HG02610 (cell line): Measurements from ENCODE around the gene CFP.

ENCODE experiments used
- ATAC-seq: cut with Tn5 transposase; IDR thresholded peaks from one replicate; pipeline ENCODE4 v1.9.1; 2021; ENCODE audit warnings: mild to moderate bottlenecking, moderate library complexity; ENCODE audit not compliant: unreplicated experiment

The CFP gene

DNA sequence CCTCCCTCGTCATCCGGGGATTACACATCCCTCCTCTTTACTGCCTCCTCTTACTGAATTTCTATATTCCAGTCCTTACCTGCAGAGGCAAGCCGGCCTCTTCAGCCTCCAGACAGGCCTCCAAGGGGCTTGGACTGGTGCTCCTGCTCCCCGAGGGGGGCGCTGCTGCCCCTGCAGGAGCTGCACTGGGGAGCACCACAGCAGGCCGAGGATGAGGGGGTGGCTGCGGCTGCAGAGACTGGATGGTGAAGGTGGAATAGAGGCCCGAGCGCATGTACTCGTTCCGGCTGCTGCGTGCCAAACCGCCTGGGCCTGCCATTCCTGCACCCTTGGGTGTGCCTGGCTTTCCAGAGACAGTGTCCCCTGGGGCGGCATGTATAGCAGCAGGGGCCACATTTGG, 9.1 kb upstream of the CFP start:
- ATAC-seq, result no peak

DNA sequence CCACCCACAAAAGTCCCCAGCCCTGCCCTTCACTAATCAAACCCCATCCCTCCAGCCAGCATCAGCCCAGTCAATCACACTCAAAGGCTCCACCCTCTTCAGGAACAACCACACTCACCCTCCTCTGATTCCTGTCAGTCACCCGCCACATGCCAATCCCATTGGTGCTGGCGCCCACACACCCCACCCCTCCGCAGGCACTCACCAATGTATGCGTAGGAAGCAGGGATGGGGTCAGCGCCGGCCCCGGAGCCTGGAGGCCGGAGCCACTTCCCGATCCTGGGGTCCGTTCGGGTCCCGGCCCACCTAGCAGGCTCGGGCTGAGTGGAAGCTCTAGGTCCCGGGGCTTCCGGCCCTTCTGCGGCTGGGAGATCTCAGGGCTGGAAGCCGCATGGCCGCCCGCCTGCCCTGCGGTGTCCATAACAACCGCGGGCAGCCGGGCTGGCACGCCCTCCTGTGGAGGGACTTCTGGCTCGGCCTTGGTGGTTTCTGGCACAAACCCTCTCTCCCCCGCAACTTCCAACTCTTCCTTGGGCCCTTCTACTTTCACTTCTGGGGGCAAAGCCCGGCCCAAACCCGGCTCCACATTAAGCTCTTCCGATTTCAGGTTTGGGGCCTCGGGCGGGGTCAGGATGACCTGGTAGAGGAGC, 7.9 kb upstream of the CFP start:
- peak; percentile 79 for ATAC-seq

DNA sequence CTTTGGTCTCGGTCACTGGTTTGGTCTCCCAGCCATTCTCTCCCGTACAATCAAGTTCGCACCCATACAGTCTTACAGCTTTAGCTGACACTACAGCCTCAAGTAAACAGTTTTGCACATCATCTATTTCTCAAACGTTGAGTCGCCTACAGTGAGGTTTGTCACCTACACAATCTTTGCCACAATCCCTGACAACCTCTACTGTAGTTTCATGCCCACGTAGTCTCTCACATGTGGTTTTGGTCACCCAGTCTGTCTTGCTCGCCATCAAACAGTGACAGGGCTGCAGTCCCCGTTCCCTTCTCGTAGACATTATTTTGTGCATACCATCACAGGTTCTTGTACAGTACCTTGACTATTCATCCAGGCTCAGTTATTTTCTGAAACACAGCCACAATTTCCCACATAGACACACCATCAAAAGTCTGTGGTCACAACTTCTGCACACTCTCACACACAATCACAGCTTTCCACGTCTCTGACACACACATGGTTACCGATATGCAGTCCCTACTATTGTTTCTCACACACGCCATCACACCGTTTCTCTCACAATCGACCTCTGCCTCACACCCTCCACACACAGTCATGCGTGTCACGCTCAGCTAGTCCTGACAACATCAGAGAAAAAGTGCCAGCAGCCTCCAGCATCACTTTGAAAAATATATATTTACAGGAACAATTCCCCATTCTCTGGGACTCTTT, 5.3 kb upstream of the CFP start:
- no peak for ATAC-seq

DNA sequence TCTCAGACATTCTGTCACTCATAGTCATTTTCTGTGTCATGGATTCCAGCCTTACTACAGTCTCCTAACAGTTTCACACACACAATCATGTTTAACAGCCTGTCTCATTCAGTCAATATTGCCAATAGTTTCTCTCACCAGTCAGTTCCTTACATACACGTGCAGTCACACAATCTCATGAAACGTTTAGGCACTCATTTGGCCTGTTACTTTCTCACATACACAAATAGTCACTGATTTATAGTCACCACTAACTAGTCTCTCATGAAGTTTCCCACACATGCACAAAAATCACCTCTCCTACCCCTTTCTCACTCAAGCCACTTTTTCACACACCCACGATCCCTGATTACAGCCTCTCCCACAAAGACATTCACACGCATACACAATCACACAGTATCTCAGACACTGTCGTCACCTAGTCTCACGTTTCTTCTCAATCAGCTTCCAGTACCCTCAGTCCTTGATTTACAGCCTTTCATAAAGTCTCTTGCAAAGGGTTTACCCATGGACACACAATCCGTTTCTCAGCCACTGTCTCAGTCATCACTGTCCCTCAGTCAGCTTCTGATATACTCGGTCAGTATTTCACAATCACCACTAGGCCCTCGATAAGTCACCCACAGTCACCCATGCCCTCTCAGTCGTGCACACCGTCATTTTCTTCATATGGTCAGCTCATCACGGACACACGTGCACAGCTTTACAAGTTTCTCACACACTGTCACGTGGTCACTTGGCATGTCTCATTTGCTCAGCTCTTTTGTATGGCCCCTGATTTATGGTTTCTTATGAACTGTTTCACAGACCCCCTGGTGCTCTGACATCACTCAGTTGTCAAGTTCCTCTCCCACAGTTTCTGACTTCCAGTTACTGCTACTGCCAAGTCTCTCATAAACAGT, 4.2 kb upstream of the CFP start:
- no peak for ATAC-seq

DNA sequence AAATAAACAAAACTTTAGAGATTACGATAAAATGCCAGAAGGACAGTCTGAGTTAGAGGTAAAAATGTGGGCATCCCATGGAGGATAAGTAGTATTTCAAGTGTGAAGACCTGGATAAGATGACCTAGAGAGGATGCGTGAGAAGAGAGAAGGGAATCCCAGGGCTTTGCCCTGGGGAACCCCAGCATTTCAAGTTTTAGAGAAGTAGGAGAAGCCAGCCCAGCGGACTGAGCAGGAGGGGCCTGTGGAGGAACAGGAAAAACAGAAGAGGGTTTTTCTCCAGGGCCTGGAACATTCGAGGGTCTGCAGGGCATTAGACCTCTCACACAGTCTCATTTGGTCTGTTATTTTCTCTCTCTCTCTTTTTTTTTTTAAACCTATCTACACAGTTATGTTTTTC, 2.9 kb upstream of the CFP start:
- no peak for ATAC-seq

DNA sequence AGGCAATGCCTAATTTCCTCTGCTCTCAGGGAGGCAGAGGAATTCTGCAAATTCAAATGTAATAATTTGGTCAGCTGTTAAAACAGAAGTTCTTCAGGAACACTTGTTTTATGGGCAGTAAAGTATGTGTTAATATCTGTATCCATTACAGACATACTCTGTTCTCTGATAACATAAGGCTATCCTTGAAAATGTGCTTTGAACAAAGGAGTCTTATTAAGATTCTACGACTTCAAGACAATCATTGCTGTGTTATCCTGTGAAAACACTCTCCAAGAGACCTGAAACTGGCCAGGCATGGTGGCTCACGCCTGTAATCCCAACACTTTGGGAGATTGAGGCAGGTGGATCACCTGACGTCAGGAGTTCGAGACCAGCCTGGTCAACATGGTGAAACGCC, 1.9 kb upstream of the CFP start:
- no peak for ATAC-seq

DNA sequence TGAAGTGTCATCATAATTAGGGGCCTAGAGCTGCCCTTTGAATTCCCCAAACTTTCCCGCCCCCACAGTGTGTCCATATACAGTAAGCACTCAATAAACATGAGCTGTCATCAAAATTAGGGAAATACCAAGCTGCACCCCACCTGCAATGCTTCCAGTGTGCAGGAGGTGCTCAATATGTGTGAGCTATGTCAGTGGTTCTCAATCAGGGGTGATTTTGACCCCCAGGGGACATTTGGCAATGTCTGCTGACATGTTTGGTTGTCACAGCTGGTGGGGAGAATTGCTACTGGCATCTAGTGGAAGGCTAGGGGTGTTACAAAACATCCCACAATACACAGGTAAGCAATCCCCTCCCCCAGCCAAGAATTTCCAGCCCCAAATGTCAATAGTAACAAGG, 748 bp downstream of the CFP start:
- peak; percentile 28 for ATAC-seq

DNA sequence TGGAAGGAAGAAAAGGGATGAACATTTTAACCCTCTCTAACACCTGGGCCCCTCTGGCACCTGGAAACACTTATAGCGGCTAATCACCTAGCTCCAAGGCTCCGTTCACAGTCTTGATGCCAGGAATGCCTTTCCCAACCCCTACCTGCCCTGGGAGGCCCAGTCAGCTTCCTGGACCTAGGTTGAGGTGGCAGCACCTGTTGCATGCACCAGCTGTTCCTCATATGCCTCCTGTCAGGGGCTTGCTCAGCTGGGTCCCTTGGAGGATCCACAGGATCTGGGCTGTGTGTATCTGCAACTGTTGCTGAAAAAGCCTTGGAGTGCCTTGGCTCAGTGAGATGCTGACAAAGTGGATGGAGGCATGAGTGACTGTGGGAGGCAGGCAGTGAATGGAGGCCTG, 4.4 kb downstream of the CFP start:
- no peak for ATAC-seq

DNA sequence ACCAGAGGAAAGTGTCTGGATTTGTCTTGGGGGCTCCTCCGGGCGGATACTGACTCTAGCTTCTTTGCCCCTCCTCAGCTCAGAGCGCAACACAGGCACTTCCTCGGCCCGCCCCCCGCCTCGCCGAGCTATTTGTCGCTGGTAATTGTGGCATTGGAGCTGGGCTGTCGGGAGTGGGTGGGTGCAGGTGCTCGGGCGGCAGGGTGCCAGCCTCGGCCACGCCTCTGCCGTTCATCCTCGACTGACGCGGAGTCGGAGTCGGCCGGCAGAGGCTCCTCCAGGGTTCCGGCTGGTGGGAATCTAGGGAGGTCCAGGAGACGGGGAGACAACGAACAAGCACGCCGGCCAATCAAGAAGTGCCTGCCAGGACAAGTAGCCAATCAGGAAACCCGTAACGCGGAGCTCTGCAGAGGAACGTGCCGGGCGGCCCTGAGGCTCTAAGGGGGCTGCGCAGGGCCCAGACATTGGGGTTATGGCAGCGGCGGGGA, 6.1 kb downstream of the CFP start:
- ATAC-seq, result no peak

DNA sequence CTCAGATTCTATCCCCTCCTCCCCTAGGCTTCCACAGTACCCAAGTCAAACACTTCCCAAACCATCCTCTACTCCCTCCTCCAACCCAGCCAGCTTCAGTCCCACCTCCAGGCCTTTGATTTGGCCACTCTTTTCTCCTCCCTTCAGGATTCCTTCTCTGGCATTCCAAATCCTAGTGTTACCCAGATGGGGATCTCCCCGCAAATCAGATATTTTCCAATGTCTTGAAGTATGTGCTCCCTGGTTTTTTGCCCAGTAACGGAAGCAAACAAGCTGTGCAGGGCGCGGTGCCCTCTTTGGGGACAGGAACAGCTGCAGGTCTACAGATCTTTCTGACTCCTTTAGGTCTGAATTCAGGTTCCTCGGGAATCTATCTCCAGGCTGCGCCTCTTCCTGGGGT, 7.9 kb downstream of the CFP start:
- ATAC-seq, result no peak

DNA sequence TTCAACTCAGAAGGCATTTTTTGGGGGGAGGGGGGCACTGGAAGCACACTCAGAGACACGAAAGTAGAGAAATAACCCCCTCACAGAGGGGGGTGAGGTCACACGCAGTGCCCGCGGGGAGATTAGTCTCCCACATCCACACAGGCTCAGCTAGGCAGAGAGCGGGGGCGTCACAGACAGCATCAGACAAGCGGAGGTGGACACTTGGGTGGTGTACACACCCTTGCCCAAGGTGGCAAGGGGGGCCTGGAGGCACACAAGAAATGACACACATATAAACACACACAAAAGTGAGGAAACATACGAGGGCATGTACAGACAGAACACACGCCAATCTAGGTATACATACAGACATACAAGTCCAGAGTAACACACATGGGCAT, 9.4 kb downstream of the CFP start:
- ATAC-seq, result no peak

DNA sequence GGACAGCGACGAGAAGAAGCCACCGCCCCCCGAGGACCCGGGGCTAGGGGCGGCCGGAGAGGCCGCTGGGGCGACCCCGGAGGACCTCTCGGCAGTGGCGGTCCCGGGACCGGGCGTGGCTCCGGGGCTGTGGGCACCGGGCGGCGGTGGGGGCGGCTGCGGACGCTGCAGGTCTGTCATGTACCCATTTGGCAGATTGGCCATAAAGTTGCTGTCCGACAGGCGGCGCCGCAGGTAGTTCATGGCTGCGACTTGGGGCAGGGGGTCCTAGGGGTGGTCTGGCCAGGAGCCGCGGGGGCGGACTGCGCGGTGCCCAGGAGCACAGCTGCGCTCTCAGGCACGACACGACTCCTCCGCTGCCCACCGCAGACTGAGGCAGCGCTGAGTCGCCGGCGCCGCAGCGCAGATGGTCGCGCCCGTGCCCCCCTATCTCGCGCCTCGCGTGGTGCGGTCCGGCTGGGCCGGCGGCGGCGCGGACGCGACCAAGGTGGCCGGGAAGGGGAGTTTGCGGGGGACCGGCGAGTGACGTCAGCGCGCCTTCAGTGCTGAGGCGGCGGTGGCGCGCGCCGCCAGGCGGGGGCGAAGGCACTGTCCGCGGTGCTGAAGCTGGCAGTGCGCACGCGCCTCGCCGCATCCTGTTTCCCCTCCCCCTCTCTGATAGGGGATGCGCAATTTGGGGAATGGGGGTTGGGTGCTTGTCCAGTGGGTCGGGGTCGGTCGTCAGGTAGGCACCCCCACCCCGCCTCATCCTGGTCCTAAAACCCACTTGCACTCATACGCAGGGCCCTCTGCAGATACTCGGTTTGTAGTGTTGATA, 10.0 kb downstream of the CFP start, which contains the start of gene SYN1:
Gene SYN1, minus strand, starts transcription at position 372 of the 817 bp plus-strand sequence. Its CDS starts 129 bp downstream, at position 243.
- ATAC-seq, result peak; percentile 59

DNA sequence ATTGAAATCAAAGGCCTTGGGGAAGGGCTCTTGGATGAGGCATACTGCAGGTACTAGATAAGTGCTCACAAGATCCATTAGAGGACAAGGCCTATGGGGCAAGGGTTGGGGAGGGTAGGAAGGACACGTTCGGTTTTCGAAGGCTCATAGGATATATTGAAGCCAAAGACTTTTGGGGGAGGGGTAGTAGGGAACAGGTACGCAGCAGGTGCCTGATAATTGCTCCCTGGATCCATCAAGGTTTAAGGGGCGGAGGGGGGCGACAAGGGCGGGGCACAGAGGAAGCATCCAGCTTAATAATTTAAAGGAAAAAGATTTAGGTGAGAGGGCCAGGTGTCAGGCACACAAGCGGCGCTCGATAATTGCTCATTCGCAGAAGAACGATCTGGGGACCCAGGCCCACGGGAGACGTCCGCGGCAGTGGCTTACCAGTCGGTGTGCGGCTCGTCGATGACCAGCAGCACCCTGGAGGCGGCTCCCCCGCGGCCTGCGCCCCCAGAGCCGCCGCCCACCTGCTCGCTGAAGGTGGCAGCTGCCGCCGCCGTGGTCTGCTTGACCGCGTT, 10.7 kb downstream of the CFP start:
- no peak for ATAC-seq

DNA sequence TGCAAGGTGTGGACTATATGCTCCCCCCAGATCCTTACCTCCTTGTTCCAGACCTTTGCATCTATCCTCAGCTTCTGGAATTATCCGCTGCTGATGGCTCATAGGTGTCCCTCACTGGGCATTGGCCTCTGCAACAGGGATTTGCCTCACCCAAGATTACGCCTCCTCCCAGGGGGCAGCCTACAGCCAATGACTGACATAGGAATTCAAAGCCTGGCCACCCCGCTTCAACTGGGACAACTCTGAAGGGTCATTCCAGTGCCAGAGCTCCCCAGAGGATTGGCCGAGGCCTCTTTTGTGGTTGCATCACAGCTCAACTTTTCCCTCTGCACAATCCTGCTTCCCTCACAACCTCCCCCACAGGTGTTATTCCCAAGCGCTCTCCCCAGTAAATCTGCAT, 15.1 kb downstream of the CFP start:
- ATAC-seq, result no peak

DNA sequence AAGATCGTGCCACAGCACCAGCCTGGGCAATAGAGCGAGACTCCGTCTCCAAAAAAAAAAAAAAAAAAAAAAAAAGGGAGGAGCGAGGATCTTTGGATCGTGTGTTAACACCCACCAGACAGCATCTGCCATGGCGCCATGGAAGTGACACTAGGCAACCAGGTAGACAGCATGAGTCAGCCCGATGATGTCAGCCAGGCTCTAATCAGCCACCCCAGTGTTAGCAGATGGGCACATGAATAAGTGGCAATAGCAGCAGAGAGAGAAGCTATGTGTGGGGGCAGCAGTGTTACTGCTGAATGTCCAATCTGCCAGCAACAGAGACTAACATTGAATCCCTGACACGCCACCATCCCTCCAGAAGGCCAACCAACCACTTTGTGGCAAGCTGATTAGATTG, 16.6 kb downstream of the CFP start:
- no peak for ATAC-seq

DNA sequence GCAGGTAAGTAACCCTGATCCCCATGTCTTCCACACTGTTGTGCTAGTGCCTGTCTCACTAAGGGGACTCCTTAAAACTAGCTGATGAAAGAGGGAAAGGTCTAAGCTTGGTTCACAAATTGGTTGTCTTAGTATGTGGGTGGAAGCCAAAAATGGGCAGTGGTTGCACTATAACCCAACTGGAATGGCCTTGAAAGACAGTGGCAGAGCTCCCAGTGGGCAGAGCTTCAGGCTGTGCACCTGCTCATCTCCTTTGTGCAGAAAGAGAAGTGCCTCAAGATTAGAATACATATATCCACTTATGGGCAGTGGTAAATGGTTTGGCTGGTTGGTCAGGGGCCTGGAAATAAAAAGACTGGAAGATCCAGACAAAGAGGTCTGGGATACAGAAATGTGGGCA, 17.3 kb downstream of the CFP start:
- no peak for ATAC-seq

DNA sequence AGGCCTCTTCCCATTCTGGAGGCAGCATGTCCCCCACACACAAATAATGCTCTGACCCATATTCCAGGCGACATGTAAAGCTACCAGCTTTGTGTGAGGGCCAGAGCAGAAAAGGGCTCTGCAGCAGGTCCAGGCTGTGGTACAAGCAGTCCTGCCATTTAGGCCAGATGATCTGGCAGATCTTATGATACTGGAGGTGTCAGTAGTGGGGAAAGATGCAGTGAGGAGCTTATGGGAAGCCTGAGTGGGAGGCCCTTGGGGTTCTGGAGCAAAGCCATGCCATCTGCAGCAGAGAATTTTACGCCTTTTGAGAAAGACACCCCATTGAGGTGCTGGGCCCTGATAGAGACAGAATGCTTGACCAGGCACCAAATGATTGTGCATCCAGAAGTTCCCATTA, 17.8 kb downstream of the CFP start:
- ATAC-seq, result no peak

DNA sequence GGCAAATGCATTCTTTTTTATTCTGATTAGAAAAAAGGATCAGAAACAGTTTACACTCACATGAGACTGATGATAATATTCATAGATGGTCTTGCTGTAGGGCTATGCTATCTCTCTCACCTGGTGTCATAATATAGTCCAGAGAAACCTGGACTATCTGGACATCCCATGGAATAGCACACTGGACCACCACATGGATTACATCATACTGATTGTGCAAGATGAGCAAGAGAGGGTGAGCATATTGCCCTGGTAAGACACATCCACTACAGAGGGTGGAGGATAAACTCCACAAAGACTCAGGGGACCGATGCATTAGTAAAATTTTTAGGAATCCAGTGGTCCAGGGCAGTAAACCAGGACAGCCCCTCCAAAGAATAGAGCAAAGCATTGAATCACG, 18.2 kb downstream of the CFP start:
- no peak for ATAC-seq

DNA sequence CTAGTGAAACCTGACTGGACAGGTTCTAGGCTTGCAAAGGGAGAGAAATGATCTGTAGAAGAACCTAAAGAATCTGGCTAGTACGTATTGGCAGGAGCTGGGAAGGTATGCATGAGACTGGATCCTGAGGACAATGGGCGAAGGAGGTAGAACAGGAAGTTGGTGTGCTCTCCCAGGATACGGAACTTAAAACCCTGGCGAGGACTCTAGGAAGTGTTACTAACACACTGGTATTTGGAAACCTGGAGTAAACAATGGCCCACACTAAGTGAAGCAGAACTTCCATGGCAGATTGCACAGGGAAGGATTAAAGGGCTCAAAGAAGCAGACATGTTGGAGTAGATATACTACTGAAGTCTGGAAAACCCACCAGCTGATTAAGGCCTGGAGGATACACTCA, 19.2 kb downstream of the CFP start:
- no peak for ATAC-seq

DNA sequence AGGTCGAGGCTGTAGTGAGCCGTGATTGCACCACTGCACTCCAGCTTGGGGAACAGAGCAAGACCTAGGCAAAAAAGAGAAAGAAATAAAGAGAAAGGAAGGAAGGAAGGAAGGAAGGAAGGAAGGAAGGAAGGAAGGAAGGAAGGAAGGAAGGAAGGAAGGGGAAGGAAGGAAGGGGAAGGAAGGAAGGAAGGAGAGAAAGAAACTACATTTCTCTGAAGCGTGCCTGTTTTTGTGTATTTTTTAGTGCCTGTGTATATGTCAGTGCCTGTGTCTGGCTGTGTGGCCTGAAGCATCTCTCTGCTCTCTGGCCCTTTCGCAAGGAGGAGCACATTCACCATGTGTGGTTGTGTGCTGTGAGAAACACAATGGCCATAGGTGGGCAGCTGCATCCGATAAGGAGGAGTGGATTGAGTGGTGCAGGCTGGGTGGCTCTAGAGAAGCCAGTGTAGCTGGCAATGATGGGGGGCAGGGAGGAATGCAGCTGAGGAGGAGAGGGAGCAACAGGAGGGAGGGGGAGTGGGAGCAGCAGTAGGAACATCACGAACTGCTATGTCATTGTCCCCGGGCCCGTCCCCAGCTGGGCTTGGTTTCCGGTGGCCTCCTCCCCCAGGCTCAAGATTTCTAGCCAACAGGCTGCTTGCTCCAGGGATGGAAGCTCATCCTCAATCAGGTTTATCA, 21.5 kb downstream of the CFP start:
- ATAC-seq, result no peak
